Amygdala (tissue), 56 donors: ENCODE measurements around the gene RNF43.
A peak's percentile ranks its signal among the peaks of the same experiment; 100 is the strongest.

Source experiments
- DNase-seq, 56 donors: peaks; one replicate each; lab custom pipeline; 2025; lab: John Stamatoyannopoulos, UW

RNF43 gene

DNA sequence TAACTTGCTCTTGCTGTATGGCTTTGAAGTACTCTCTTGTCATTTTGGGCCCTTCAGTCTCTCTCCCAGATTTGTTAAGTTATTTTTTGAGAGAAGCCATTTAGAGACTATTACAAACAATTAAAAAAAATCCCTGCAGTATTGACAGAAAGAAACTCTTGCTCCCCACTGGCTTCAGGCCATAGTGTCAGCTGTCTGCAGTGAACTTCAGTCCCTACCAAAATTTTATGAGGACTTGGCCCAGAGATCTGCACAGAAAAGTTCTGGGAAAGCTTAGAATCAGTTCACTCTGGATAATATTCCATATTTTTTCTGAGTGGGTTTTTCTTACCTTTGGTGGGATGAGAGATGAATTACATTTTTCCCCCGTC lies 34.5 kb downstream of the RNF43 start:
- no peak for DNase-seq

DNA sequence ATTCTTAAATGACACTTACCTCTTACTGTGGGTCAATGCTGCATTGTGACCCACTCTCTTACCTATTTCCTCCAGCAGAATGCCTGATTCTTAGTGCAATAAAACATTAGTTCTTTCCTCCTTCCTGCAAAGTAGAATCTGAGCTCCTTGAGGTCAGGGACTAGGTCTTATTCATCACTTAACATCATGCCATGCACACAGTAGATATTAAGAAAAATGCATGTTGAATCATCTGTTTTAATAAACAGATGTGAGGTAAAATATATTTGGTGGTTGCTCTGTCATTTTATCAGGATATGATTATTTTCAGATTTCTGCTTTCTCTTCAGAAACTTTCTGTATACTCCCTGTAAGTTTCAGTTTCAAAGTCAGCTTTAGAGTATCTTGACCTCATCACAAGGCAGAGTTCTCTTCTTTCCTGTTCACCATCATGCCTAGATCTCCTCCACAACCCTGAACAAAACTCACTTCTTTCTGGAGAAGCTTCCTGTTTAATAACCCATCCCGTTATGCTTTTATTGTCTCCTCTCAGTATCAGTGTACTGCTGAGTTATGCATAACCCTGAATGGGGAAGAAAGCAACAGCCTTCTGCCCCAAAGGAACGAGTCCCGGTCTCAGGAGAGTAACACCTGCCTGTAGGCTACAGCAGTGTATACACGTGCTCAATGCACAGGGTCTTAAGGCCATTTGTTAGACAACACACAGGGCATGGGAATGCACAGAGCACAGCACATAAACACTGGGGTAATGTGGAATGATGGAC lies 35.0 kb downstream of the RNF43 start:
- no peak for DNase-seq

DNA sequence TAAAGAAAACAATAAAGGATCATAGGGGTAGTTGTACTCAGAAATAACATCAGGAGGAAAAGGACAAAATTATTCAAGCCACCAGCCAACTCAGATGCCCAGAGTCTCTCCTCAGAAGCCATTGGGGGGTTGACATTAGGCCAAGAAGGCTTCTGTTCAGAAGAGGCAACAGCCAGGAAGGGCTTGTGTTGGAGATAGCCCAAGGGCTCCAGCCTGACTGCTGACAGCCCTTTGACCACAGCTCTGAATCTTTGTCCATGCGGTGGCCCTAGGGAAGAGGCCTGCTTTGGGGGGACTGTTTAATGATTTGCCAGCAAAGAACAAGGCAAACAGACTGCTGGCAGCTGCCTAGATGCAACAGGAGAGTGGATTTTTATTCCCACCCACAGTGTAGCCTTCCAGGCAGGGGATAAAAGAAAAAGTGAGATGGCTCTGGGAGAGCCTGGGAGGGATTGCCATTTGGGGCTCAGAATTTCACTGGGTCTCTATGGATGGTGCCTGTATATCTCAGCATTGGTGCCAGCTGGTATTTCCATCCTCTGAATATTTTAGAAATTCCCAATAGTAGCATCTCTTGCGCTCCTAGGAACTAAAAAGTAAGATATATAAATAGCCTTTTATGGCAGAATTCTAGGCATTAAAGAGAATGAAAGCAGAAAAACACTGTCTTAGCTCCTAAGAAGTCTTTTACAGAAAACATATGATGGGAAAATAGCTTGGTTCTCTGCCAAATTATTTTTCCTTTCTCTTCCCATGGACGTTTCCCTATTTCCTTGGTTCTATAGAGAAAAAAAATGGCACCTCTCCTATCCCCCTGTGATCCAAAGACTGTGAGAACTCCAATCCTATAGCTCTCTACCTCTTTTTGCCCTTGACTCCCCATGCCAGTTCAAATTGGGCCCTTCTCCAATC lies 36.0 kb downstream of the RNF43 start:
- peak in 10 of 56 donors; percentile 2 to 68 (median 32) for DNase-seq

DNA sequence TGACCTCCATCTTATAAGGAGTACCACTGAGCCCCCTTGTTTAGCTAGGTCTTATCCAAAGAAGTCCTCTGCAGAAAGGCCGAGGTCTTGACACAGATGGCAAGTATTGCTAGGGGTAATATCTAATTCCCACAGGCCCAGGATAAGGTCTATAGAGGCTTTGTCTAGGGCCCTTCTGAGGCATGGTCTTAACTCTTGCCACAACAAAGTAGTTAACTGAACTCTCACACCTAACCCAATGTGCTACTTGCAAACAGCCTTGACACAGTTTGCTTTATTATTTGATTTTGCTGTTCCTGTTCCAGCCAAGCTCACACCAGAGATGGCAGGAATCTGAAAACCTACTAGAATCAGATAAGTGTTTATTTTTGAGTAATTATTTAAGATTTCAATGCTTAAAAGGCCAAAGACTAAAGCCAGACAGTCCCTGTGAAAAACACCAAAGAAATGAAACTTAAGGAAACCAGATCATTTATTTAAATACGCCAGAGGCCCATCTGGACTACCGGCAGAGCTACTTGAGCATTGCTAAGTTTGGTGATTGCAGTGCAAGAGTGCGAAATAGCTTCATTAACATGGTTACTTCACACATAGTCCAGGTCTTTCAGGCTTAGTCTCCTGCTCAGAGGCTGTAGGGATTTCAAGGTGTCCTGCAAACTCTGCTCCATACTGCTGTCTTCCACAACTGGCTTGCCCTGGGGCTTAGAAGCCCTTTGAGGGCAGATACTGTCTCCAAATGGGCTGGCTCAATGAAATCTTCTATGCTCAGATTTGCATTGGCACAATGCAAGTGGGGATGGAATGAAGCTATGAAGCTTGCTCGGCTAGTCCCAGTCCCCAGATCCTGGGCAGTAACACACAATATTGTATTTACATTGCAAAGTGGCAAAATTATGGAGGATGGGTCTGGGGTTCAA lies 36.9 kb downstream of the RNF43 start:
- DNase-seq = no peak

DNA sequence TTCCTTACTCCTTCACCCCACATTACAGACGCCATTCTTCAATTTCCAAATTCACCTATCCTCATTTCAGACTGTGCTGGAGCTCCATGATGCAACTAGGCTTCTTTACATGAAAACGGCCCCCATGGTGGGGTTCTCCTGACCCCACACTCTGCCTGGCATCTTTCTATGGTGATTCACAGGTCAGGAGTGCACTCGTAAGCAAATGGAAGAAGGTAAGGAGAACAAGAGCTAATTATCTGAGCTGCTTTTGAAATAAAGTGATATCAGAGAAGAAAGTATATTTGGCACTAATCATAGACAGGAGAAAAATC lies 37.9 kb downstream of the RNF43 start:
- no peak for DNase-seq

DNA sequence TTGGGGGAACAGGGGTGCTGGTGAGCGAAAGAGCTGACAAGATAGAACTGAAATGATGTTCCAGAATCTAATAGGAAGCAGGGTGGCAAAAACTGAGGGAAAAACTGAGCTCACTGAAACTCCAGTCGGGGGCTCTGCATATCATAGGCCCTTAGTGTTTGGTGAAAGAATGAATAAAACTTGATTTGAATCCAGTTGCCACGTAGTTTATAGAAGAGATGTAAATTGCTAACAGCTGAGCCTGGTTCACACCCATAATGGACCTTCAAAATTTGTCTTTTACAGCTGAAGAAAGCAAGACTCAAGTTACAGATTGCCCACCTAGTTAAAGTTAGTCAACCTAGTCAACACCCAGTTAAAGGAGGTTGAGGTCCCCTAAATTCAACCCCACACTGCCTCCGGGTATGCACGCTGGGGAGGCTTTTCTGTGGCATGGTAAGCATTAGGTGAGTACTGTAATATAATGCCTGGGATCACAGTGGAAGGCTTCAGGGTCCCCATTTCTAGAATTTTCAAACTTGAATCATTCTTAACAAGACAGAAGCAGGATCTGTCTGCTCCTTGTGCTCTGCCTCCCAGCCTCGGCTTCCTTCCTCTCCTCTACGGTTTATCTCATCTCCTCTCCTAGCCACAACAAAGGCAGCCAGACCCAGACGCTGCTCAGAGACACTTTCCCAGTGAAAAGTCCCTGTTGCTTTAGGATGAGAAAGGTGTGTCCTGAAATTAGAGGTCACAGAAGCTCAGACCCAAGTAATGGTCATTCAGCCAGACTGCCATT lies 38.4 kb downstream of the RNF43 start:
- DNase-seq = no peak

DNA sequence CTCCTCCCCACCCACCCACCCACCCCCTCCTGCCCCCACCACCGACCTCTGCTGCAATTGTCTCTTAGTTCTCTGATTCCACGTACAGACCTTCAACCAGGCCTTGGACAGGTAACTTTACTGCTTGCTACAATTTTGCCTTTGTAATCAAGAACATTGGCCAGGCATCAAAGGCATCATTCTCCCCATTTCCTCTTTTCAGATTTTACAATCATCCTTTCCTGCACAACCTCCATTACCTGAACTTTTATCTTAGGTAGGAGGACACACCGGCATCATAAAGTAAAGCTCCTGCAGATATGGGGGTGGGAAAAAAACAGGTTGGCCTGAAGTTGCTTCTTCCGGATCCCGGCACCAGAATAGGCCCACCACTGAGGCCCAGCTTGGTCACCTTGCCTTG lies 39.7 kb downstream of the RNF43 start:
- DNase-seq = no peak

DNA sequence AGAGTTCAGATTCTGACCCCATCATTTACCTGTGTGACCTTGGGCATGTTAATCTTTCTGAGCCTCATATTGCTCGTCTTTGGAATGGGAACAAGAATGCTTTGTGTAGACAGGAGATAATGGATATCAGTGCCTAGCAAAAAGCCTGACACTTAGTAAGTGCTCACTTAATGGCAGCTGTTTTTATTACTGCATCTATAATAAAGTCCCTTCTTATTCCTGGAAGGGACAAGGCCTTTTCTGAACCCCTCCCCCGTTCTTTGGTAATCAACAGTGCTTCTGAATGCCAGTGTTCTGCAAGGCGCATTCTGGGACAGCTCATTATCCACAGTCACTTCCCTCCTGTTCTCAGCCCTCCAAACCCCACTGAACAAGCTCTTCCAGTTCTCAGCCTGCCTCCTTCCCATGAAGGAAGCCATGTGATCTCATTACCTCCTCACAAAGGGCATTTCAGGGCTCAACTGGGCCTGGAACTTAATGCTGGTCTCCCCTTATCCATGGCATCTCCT lies 40.2 kb downstream of the RNF43 start:
- peak in 7 of 56 donors; percentile 12 to 22 (median 18) for DNase-seq

DNA sequence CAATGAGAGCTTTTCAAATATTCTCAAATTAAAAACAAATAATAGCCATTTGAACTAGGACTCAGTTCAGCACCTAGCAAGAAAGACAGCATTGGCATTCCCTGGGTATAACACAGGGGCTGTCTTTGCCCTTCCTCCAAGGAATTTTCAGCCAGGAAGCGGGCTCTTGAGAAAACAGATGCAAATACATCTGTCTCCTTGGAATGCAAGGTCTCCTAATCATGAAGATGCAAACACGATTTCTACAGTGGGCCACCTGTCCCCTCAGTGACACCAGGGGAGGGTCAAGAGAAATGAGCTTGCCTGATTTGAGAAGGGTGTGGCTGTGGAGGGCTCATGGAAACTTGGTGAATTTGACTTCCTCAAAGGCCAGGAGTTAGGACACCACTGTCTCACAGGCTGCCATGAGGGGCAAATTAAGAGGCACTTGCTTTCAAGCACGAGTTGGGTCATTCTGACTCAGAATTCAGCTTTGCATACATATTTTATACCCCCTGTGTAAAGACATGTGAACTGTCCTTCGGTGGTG lies 40.8 kb downstream of the RNF43 start:
- no peak for DNase-seq

DNA sequence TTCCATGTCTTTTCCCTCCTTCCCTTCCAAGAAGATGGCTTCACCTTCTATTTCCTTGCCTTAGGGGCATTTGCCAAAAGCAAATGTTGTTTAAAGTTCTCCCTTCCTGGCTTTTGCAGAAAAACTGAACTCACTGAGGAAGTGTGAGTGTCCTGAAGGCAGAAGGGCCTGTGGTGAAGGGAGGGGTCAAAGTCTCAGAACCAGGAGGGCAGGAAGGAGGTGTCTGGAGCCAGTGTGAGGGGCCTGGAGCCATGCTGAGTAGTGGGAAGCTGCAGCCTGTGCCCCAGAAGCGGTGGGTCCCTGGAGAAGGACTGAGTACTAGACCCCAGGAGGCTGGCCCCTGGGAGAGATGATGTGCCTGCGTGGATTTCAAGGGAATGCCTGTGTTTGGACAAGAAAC lies 41.5 kb downstream of the RNF43 start:
- no peak for DNase-seq

DNA sequence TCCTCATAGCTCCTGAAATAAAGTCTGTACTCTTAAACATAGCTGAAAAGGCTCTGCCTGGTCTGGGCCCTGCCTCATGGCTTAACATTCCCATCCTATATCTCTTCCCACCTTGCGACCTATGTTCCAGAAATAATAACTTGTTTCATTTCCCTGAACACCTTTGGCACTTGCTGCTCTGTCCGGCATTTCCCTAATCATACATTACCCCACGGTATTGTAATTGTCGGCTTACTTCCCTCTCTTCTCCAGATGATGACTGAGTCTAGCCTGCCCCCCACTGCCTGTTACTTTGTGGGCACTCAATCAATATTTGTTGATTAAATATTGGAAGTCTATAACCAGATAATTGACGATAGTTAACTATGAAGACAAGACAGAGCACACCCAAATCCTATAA lies 42.1 kb downstream of the RNF43 start:
- DNase-seq = no peak

DNA sequence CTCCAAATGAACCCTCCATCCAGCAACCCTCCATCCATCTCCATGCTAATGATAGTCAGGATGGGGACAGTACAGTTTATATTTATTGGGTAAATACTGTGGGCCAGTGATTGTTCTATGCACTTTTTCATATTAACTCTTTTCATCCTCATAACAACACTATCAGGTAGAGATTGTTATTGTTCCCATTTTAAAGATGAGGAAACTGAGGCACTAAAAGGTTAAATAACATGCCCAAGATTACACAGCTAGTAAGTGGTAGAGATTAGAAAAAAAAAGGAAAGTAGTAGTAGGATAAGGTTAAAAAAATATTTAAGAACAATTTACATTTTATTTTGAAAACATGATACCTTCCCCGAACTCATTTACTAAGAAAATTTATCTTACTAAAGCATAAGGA lies 43.4 kb downstream of the RNF43 start:
- DNase-seq = no peak

DNA sequence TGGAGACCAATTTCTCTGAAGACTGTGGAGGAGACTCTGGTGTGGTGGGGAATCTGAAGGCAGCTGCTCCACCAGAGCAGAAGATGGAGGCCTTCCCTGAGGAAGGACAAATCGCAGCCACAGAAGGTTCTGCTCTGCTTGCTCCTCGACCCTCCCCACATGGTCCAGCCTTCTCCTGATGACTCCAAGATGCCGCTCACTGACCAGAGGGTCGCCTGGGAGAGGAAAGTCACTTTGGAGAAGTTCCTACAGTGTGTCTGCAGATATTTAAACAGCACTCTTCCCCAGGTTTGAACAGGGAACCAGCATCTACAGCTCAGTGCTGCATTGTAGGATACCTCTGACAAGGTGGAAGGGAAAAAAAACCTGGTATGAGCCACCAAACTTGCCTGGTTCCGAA lies 44.3 kb downstream of the RNF43 start:
- DNase-seq = no peak

DNA sequence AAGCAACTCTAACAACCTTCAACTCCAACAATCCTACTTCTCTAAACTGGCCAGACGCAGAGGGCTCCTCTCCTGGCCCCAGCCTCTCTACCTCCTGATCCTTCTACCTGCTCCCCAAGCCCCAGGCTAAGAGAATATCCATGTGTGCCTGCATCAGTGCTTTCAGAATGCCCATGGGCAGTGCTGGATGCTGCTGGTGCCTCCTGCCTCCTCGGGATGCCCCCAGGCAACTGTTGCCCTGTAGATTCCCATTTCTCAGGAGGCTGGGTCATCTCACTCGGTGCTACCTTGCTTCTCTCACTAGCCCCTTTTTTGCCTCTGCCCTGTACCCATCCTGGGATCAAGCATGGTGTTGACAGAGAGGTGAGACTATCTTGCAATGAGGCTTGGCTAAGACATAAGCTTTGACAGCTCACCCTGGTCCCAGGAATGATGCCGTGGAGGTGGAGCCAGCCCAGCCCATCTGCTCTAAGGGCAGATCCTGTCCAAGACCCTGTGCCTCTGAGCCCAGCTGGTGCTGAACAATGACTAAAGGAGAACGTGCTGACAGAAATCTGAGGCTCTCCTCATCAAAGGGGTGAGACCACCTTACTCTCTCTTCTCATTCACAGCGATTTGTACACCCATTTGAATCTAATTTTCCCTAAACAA lies 45.9 kb downstream of the RNF43 start:
- no peak for DNase-seq

DNA sequence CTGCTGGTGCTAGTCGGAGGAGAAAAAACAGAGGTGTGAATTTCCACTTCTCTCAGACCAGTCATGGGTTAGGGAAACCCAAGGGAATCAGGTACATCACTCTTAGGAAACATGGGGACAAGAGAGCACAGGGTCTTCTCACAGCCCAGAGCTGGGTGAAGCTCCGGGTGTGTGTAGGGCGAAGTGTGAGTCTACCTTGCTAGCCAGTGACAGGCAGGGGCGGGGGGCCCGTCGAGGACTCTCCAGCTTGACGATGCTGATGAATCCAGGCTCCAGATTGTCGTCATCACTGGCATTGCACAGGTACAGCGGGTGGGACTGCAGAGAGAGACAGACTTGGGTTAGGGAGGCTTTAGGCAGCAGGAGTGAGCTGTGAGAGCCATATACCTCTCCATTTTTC lies 46.6 kb downstream of the RNF43 start:
- no peak for DNase-seq

DNA sequence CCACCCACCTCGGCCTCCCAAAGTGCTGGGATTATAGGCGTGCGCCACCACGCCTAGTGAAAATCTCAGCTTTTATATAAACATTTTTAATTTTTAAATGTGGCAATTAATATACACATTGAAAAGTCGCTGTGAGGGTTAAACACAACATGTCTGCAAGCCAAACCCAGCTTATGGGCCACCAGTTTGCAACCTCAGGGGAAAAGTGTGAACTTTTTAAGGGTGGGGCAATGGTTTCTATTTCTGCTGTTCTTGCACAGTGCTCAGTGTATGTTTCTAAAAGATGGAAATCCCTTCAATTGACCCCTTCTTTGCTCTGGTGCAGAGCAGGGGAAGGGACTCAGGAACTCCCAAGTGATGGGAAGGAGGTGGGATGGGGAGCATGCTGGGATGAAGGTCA lies 47.0 kb downstream of the RNF43 start:
- DNase-seq = no peak

DNA sequence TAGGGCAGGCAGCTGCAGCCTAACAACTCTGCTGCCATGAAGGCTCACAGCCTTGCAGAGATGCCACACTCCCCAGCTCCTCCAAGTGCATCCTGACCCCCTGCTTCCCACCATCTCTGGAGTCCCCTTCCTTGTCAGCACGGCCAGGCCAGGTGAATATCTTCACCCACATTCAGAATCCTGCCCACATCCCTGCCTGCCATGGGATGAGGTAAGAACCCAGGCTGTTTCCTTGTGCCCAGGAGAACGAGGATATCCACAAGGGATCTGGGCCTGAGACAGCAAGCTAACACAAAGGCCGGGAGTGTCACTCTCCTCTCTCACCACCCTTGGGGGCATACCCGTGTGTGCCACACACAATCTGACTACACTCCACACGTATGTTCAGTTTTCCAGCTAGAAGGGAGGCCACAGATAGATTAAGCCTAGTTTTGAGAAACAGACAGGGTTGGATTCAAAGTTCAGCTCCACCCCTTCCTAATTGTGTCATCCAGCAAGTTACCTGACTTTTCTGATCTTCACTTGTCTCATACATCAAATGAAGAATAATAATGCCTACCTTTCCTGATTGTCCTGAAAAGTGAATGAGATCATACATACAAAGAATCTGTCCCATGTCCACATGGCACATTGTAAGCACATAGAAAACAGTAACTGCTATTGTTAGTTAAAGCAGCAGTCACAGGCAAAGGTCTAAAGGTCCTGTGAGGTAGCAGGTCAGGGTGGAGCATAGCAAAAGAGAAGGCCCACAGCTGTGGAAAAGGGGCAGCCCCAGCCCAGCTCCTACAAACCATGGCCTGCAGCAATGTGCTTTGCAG lies 47.9 kb downstream of the RNF43 start:
- DNase-seq = no peak

DNA sequence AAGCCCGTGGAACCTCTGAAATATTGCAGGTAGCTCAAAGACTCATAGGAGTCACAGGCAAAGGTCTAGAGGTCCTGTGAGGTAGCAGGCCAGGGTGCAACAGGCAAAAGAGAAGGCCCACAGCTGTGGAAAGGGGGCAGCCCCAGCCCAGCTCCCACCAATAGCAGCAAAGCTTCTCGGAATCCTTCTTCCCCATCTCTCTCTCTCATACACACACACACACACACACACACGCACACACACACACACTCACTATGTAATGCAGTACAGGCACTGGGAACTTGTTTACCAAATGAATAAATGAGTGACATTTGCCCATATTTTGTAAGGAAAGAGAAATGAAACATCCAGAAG lies 48.5 kb downstream of the RNF43 start:
- no peak for DNase-seq
